Measurements from ENCODE around the gene BTBD1.
"Not testable (repeated sequence)": the region's sequence is repeated elsewhere in the genome, so short reads cannot be mapped to it uniquely, and the experiment has no call there.

Gene BTBD1

GRCh38 chr15:83092309-83092976, 25.4 kb upstream of the BTBD1 start:
- H3K27ac ChIP-seq = no peak overlapping the region
- no peaks in the 10 kb centered on the region for H3K79me2 ChIP-seq (ENCODE audit: insufficient read depth, low read depth)
- no peaks in the 10 kb centered on the region for H4K20me1 ChIP-seq (ENCODE audit: insufficient read depth)
- H3K4me2 ChIP-seq = no peak overlapping the region
- H2AFZ ChIP-seq (ENCODE audit: low read depth) = no peak overlapping the region
- H3K4me1 ChIP-seq (ENCODE audit: low read depth, poor library complexity, severe bottlenecking) = no peaks in the 10 kb centered on the region
- H3K9ac ChIP-seq = no peak overlapping the region
- no peaks in the 10 kb centered on the region for H3K27me3 ChIP-seq (ENCODE audit: insufficient read depth, low read depth)
- TF ChIP-seq, protein P1, sequence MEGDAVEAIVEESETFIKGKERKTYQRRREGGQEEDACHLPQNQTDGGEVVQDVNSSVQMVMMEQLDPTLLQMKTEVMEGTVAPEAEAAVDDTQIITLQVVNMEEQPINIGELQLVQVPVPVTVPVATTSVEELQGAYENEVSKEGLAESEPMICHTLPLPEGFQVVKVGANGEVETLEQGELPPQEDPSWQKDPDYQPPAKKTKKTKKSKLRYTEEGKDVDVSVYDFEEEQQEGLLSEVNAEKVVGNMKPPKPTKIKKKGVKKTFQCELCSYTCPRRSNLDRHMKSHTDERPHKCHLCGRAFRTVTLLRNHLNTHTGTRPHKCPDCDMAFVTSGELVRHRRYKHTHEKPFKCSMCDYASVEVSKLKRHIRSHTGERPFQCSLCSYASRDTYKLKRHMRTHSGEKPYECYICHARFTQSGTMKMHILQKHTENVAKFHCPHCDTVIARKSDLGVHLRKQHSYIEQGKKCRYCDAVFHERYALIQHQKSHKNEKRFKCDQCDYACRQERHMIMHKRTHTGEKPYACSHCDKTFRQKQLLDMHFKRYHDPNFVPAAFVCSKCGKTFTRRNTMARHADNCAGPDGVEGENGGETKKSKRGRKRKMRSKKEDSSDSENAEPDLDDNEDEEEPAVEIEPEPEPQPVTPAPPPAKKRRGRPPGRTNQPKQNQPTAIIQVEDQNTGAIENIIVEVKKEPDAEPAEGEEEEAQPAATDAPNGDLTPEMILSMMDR (conservative IDR thresholded peaks at IDR 0.05; ENCODE audit: low read depth, low read length) = no peak
- H3K36me3 ChIP-seq (ENCODE audit: insufficient read depth) = no peaks in the 10 kb centered on the region
- H3K4me3 ChIP-seq (IDR thresholded peaks at IDR 0.05; ENCODE audit: insufficient read depth, low read depth, low read length) = no peak overlapping the region

- H3K4me3 ChIP-seq (IDR thresholded peaks at IDR 0.05; ENCODE audit: insufficient read depth, low read depth, low read length); H2AFZ ChIP-seq (ENCODE audit: low read depth); H3K9ac ChIP-seq; H3K4me1 ChIP-seq (ENCODE audit: low read depth, poor library complexity, severe bottlenecking); H3K79me2 ChIP-seq (ENCODE audit: insufficient read depth, low read depth); H3K36me3 ChIP-seq (ENCODE audit: insufficient read depth); H4K20me1 ChIP-seq (ENCODE audit: insufficient read depth); H3K27ac ChIP-seq; H3K27me3 ChIP-seq (ENCODE audit: insufficient read depth, low read depth); H3K4me2 ChIP-seq: not testable (repeated sequence)
Measured at GRCh38 chr15:83091965-83092308, 24.9 kb upstream of the BTBD1 start.

DNA sequence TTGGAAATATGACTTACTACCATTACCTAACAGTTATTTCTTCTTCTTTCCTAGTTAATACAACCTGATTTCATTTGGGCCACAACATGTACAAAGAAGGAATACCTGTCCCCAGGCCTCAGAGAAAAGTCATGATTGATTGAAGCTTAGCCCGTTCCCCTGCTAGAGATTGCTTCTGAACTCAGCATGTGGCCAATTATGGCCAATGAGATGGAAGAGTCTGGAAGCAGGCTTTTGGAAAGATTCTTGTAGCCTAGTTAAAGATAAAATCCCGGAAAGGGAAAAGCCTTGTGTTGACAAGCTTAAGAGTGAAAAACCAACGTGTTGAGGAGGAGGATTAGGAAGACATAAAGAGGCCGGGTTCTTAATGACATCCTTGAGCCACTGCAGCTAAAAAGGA, 23.4 kb upstream of the BTBD1 start:
- H3K27me3 ChIP-seq (ENCODE audit: insufficient read depth, low read depth) = no peaks in the 10 kb centered on the region
- no peak overlapping the region for H3K4me2 ChIP-seq
- H3K9ac ChIP-seq = no peak overlapping the region
- H3K79me2 ChIP-seq (ENCODE audit: insufficient read depth, low read depth) = no peaks in the 10 kb centered on the region
- no peaks in the 10 kb centered on the region for H3K36me3 ChIP-seq (ENCODE audit: insufficient read depth)
- H4K20me1 ChIP-seq (ENCODE audit: insufficient read depth) = no peaks in the 10 kb centered on the region
- no peak overlapping the region for H2AFZ ChIP-seq (ENCODE audit: low read depth)
- no peaks in the 10 kb centered on the region for H3K4me1 ChIP-seq (ENCODE audit: low read depth, poor library complexity, severe bottlenecking)
- H3K27ac ChIP-seq = no peak overlapping the region
- H3K4me3 ChIP-seq (IDR thresholded peaks at IDR 0.05; ENCODE audit: insufficient read depth, low read depth, low read length) = no peak overlapping the region
- TF ChIP-seq, protein P1 (conservative IDR thresholded peaks at IDR 0.05; ENCODE audit: low read depth, low read length) = no peak

DNA sequence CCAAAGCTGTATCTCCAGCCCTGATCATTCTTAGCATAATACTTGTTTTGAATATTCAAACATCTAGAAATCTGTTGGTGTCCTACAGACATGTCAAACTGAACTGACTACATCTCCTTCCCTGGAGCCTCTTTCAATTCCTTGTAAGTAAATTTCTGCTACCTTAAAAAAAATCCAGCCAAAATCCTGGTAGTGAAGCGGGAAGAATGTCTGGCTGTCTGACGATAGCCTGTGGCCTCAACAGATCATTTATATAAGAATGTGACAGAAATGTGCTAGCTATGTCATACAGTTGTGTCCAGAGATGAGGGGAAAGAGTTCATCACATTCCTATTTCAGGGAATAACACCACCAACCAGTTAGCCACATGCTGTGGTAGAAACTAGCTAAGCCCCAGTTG, 21.8 kb upstream of the BTBD1 start:
- Histone ChIP-seq H3K4me3 (IDR thresholded peaks at IDR 0.05; ENCODE audit: insufficient read depth, low read depth, low read length) (no peak overlapping the region), H3K27ac (no peak overlapping the region), H3K36me3 (ENCODE audit: insufficient read depth) (no peaks in the 10 kb centered on the region), H3K27me3 (ENCODE audit: insufficient read depth, low read depth) (no peaks in the 10 kb centered on the region), H3K79me2 (ENCODE audit: insufficient read depth, low read depth) (no peaks in the 10 kb centered on the region), H3K4me1 (ENCODE audit: low read depth, poor library complexity, severe bottlenecking) (no peaks in the 10 kb centered on the region), H3K4me2 (no peak overlapping the region), H3K9ac (no peak overlapping the region), H4K20me1 (ENCODE audit: insufficient read depth) (no peaks in the 10 kb centered on the region), H2AFZ (ENCODE audit: low read depth) (no peak overlapping the region)
- TF ChIP-seq, protein P1 (conservative IDR thresholded peaks at IDR 0.05; ENCODE audit: low read depth, low read length) = no peak

- H3K4me1 ChIP-seq (ENCODE audit: low read depth, poor library complexity, severe bottlenecking) = no peaks in the 10 kb centered on the region
- no peak overlapping the region for H3K9ac ChIP-seq
- no peak overlapping the region for H3K27ac ChIP-seq
- H3K4me3 ChIP-seq (IDR thresholded peaks at IDR 0.05; ENCODE audit: insufficient read depth, low read depth, low read length) = no peak overlapping the region
- TF ChIP-seq, protein P1 (conservative IDR thresholded peaks at IDR 0.05; ENCODE audit: low read depth, low read length) = no peak
- no peak overlapping the region for H2AFZ ChIP-seq (ENCODE audit: low read depth)
- H3K36me3 ChIP-seq (ENCODE audit: insufficient read depth) = no peaks in the 10 kb centered on the region
- no peaks in the 10 kb centered on the region for H4K20me1 ChIP-seq (ENCODE audit: insufficient read depth)
- no peaks in the 10 kb centered on the region for H3K27me3 ChIP-seq (ENCODE audit: insufficient read depth, low read depth)
- no peak overlapping the region for H3K4me2 ChIP-seq
- no peaks in the 10 kb centered on the region for H3K79me2 ChIP-seq (ENCODE audit: insufficient read depth, low read depth)
Measured at GRCh38 chr15:83087576-83087975, 20.5 kb upstream of the BTBD1 start.

- not testable (repeated sequence) for H3K36me3 ChIP-seq (ENCODE audit: insufficient read depth); H3K4me2 ChIP-seq; H2AFZ ChIP-seq (ENCODE audit: low read depth); H3K4me3 ChIP-seq (IDR thresholded peaks at IDR 0.05; ENCODE audit: insufficient read depth, low read depth, low read length); H3K27ac ChIP-seq; H3K9ac ChIP-seq; H3K4me1 ChIP-seq (ENCODE audit: low read depth, poor library complexity, severe bottlenecking); H3K27me3 ChIP-seq (ENCODE audit: insufficient read depth, low read depth); H4K20me1 ChIP-seq (ENCODE audit: insufficient read depth); H3K79me2 ChIP-seq (ENCODE audit: insufficient read depth, low read depth)
Measured at GRCh38 chr15:83085864-83086552, 19.0 kb upstream of the BTBD1 start.

GRCh38 chr15:83085461-83085860, 18.4 kb upstream of the BTBD1 start:
- not testable (repeated sequence) for H3K4me2 ChIP-seq; H3K79me2 ChIP-seq (ENCODE audit: insufficient read depth, low read depth); H3K27ac ChIP-seq; H3K4me3 ChIP-seq (IDR thresholded peaks at IDR 0.05; ENCODE audit: insufficient read depth, low read depth, low read length); H3K36me3 ChIP-seq (ENCODE audit: insufficient read depth); H3K27me3 ChIP-seq (ENCODE audit: insufficient read depth, low read depth); H2AFZ ChIP-seq (ENCODE audit: low read depth); H3K9ac ChIP-seq; H3K4me1 ChIP-seq (ENCODE audit: low read depth, poor library complexity, severe bottlenecking); H4K20me1 ChIP-seq (ENCODE audit: insufficient read depth)
